Esophagus muscularis mucosa (tissue), 3 donors: Measurements from ENCODE around the gene FTCD.
A peak's percentile ranks its signal among the peaks of the same experiment; 100 is the strongest.

Experiments
- POLR2A ChIP-seq: fragments of 450-650 bp; IDR thresholded peaks from one replicate; pipeline ENCODE4 v1.6.1; 2017; ENCODE audit warnings: antibody characterized with exemption, moderate library complexity, mild to moderate bottlenecking, low read depth
- POLR2AphosphoS5 ChIP-seq, 2 donors: sonication (generic); formaldehyde crosslinking; IDR thresholded peaks; one replicate each; pipeline ENCODE4 v1.6.1; 2017; ENCODE audit warnings: antibody characterized with exemption in 2 of 2
- TF ChIP-seq, protein P1 (sequence below), 3 experiments: fragments of 200-600 bp in 2 of 3; fragments of 450-650 bp in 1 of 3; sonication (generic) in 2 of 3; IDR thresholded peaks; one replicate each; pipeline ENCODE4 v1.5.1; 2017 to 2019; ENCODE audit warnings: antibody characterized with exemption in 3 of 3, mild to moderate bottlenecking in 2 of 3, moderate library complexity in 1 of 3

DNA sequence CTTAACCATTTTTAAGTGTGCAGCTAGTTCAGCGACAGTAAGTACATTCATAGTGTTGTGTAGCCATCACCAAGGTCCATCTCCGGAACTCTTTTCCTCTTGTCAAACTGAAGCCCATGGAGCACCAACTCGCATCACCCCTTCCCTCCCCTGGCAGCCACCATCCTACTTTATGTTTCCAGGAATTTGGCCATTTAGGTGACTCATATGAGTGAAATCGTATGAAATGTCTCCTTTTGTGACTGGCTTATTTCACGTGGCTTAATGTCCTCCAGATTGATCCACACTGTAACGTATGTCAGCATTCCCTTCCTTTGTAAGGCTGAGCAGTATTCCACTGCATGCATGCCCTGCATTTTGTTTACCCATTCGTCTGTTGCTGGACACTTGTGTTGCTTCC, 55.0 kb downstream of the FTCD start:
- TF ChIP-seq POLR2AphosphoS5 (IDR thresholded peaks at IDR 0.05) (peak in 1 of 2 donors; percentile 35), POLR2A (no peak)
- TF ChIP-seq, protein P1, sequence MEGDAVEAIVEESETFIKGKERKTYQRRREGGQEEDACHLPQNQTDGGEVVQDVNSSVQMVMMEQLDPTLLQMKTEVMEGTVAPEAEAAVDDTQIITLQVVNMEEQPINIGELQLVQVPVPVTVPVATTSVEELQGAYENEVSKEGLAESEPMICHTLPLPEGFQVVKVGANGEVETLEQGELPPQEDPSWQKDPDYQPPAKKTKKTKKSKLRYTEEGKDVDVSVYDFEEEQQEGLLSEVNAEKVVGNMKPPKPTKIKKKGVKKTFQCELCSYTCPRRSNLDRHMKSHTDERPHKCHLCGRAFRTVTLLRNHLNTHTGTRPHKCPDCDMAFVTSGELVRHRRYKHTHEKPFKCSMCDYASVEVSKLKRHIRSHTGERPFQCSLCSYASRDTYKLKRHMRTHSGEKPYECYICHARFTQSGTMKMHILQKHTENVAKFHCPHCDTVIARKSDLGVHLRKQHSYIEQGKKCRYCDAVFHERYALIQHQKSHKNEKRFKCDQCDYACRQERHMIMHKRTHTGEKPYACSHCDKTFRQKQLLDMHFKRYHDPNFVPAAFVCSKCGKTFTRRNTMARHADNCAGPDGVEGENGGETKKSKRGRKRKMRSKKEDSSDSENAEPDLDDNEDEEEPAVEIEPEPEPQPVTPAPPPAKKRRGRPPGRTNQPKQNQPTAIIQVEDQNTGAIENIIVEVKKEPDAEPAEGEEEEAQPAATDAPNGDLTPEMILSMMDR (IDR thresholded peaks at IDR 0.05) = no peak
